Measurements from ENCODE around the gene ARRB1. TPM values are rescaled to one million over a fixed set of nuclear protein-coding genes. Genes with fewer than 3 reads are reported as not detected.
"Not testable (repeated sequence)": the region's sequence is repeated elsewhere in the genome, so short reads cannot be mapped to it uniquely, and the experiment has no call there.

Gene ARRB1
- total RNA-seq, 3 donors from 2014 or later, result 31.2 to 64.0 (median 42.3) TPM

DNA sequence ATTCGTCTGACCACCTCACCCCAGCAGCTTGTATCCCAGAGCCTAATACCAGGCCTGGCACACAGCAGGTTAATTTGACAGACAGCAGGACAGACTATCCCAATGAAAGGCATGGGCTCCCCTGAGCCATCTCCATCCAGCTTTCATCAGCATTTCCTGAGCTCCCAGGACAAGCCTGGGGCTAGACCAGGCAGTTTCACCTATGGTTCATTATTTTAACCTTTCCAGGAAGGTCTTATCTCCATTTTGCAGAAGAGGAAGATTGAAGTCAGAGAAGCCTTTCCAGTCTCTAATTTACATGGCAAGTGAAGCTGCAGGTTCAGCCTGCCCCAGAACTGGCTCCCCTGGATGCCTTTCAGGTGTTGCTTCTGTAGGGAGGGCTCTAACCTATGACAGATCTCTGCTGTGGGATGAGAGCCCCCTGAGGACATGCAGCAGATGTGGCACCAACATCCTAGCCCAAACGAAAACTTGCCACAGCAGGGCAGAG is 17.0 kb downstream of the ARRB1 start:
- H3K27ac ChIP-seq, result peak overlapping the region in 1 of 2 donors; percentile 33
- H3K4me3 ChIP-seq, result no peak overlapping the region
- TF ChIP-seq POLR2A (IDR thresholded peaks at IDR 0.05), result no peak
- no peak for TF ChIP-seq POLR2AphosphoS5 (IDR thresholded peaks at IDR 0.05)
- TF ChIP-seq, protein P1, sequence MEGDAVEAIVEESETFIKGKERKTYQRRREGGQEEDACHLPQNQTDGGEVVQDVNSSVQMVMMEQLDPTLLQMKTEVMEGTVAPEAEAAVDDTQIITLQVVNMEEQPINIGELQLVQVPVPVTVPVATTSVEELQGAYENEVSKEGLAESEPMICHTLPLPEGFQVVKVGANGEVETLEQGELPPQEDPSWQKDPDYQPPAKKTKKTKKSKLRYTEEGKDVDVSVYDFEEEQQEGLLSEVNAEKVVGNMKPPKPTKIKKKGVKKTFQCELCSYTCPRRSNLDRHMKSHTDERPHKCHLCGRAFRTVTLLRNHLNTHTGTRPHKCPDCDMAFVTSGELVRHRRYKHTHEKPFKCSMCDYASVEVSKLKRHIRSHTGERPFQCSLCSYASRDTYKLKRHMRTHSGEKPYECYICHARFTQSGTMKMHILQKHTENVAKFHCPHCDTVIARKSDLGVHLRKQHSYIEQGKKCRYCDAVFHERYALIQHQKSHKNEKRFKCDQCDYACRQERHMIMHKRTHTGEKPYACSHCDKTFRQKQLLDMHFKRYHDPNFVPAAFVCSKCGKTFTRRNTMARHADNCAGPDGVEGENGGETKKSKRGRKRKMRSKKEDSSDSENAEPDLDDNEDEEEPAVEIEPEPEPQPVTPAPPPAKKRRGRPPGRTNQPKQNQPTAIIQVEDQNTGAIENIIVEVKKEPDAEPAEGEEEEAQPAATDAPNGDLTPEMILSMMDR (IDR thresholded peaks at IDR 0.05), result no peak
- no peaks in the 10 kb centered on the region for H3K27me3 ChIP-seq
- intact Hi-C loops (cut with DNase I; ENCODE audit: low total_unique reads), result no loop called here
- no peak for DNase-seq (ENCODE audit: low spot score in 2 of 2)
- H3K9me3 ChIP-seq, result no peaks in the 10 kb centered on the region
- H3K4me1 ChIP-seq, result peaks cover 13 to 27% of the 10 kb centered on the region in 2 donors
- no peaks in the 10 kb centered on the region for H3K36me3 ChIP-seq

DNA sequence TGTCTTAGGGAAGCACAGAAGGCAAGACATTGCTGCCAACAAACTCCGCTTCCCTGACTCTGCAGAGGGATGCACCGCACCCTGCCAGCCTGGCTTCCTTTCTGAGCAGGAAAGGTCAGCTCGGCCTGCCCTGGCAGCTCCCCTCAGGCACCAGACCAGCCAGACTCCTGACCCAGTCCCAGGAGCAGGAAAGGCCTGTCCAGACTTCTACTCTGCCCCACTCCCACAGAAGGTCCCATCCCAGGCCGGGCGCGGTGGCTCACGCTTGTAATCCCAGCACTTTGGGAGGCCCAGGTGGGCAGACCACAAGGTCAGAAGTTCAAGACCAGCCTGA is 17.7 kb downstream of the ARRB1 start:
- Histone ChIP-seq H3K27ac (peak overlapping the region; percentile 19 to 74), H3K4me3 (no peak overlapping the region), H3K27me3 (no peaks in the 10 kb centered on the region), H3K36me3 (no peaks in the 10 kb centered on the region), H3K4me1 (peaks cover 8 to 22% of the 10 kb centered on the region in 2 donors), H3K9me3 (no peaks in the 10 kb centered on the region)
- intact Hi-C loops (cut with DNase I; ENCODE audit: low total_unique reads), result no loop called here
- DNase-seq (ENCODE audit: low spot score in 2 of 2), result no peak
- TF ChIP-seq POLR2AphosphoS5 (IDR thresholded peaks at IDR 0.05), result no peak
- no peak for TF ChIP-seq POLR2A (IDR thresholded peaks at IDR 0.05)
- TF ChIP-seq, protein P1 (IDR thresholded peaks at IDR 0.05), result no peak

DNA sequence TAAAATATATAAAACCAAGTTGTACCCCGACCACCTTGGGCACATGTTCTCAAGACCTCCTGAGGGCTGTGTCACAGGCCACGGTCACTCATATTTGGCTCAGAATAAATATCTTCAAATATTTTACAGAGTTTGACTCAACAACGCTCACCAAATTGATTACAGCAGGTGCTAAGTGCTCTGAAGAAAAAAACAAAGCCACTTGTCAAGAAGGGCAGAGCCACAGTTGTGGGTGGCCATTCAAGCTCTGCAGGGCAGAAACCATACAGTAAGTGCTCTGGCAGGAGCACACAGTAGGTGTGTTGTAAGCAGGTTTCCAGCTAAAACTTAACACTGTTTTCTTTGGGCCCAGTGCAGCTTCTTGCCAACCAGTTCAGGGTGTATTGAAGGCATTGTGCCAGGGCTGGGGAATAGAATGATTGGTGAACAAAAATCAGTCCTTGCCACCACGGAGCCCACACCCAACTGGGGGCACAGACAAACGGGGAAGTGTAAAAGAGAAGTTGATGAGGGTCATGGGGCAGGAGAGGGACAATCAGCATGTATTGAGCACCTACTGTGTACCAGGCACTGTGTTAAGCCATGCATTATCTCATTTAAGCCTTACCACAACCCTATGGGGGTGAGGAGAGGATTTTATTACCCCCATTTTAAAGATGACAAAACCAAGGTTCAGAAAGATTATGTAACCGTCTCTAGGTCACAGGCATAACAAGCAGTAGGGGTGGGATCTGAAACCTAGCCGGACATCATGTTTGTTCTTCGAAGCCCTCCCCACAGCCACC is 18.2 kb downstream of the ARRB1 start:
- peaks cover 10 to 19% of the 10 kb centered on the region in 2 donors for H3K4me1 ChIP-seq
- no peak for DNase-seq (ENCODE audit: low spot score in 2 of 2)
- H3K9me3 ChIP-seq, result no peaks in the 10 kb centered on the region
- TF ChIP-seq POLR2AphosphoS5 (IDR thresholded peaks at IDR 0.05) (no peak), POLR2A (IDR thresholded peaks at IDR 0.05) (no peak)
- TF ChIP-seq, protein P1 (IDR thresholded peaks at IDR 0.05), result no peak
- intact Hi-C loops (cut with DNase I; ENCODE audit: low total_unique reads), result no loop called here
- peak overlapping the region; percentile 19 to 74 for H3K27ac ChIP-seq
- H3K36me3 ChIP-seq, result no peaks in the 10 kb centered on the region
- H3K27me3 ChIP-seq, result no peaks in the 10 kb centered on the region
- no peak overlapping the region for H3K4me3 ChIP-seq

DNA sequence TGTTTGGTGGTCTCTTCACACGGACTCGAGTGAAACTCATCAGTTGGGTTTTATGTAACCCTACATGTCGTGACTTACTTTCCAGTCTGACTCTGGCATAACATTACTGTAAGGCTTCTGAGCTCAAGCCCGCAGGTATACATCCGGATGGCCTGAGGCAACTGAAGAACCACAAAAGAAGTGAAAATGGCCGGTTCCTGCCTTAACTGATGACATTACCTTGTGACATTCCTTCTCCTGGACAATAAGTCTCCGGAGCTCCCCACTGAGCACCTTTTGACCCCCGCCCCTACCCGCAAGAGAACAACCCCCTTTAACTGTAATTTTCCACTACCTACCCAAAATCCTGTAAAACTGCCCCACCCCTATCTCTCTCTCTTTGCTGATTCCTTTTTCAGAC is 19.7 kb downstream of the ARRB1 start:
- H3K36me3 ChIP-seq; DNase-seq (ENCODE audit: low spot score in 2 of 2); H3K27me3 ChIP-seq; H3K9me3 ChIP-seq; intact Hi-C loops (cut with DNase I; ENCODE audit: low total_unique reads); H3K4me3 ChIP-seq; H3K27ac ChIP-seq: not testable (repeated sequence)
- H3K4me1 ChIP-seq, result peaks cover 10 to 16% of the 10 kb centered on the region in 2 donors

GRCh38 chr11:75331304-75331703 is 20.2 kb downstream of the ARRB1 start:
- H3K27me3 ChIP-seq; DNase-seq (ENCODE audit: low spot score in 2 of 2); H3K36me3 ChIP-seq; intact Hi-C loops (cut with DNase I; ENCODE audit: low total_unique reads); H3K4me3 ChIP-seq; H3K27ac ChIP-seq; H3K9me3 ChIP-seq: not testable (repeated sequence)
- peaks cover 10 to 12% of the 10 kb centered on the region in 2 donors for H3K4me1 ChIP-seq

DNA sequence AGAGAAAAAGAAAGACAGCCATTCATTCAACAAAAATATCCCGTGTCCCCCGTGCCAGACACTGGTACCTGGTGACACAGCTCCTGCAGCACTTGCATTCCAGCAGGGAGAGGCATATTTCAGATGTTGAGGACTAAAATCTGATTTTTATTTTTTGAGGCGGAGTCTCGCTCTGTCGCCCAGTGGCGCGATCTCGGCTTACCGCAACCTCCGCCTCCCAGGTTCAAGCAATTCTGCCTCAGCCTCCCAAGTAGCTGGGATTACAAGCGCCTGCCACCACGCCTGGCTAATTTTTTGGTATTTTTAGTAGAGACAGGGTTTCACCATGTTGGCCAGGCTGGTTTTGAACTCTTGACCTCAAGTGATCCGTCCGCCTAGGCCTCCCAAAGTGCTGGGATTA is 20.6 kb downstream of the ARRB1 start:
- intact Hi-C loops (cut with DNase I; ENCODE audit: low total_unique reads); H3K27me3 ChIP-seq; H3K27ac ChIP-seq; H3K9me3 ChIP-seq; DNase-seq (ENCODE audit: low spot score in 2 of 2); H3K4me3 ChIP-seq; H3K36me3 ChIP-seq: not testable (repeated sequence)
- peaks cover 10 to 12% of the 10 kb centered on the region in 2 donors for H3K4me1 ChIP-seq
